ENCODE data around the gene TSC22D1.

DNA sequence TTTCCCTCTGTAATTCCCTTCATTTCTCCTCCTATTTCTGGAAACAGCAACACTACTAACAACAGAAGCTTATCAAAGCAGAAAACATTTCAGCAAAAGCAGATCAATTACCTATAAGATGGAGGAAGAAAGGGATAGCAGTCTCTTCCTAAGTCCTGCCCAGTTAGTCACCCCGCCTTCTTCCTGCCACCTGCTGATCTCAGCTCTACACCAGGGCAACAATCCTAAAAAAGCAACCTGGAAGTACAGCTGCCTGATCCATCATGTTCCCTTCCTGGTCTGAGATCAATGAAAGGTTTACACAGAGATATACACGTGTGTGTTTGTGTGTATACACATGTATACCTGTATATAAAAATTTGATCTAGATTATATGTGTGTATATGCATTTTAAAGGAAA lies 59.4 kb downstream of the TSC22D1 start:
- TF ChIP-seq, protein P1, sequence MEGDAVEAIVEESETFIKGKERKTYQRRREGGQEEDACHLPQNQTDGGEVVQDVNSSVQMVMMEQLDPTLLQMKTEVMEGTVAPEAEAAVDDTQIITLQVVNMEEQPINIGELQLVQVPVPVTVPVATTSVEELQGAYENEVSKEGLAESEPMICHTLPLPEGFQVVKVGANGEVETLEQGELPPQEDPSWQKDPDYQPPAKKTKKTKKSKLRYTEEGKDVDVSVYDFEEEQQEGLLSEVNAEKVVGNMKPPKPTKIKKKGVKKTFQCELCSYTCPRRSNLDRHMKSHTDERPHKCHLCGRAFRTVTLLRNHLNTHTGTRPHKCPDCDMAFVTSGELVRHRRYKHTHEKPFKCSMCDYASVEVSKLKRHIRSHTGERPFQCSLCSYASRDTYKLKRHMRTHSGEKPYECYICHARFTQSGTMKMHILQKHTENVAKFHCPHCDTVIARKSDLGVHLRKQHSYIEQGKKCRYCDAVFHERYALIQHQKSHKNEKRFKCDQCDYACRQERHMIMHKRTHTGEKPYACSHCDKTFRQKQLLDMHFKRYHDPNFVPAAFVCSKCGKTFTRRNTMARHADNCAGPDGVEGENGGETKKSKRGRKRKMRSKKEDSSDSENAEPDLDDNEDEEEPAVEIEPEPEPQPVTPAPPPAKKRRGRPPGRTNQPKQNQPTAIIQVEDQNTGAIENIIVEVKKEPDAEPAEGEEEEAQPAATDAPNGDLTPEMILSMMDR (IDR thresholded peaks at IDR 0.05; ENCODE audit: low read length) = no peak
- TF ChIP-seq EZH2 (optimal IDR thresholded peaks at IDR 0.05; ENCODE audit: low read depth, low read length) (no peak), EZH2phosphoT487 (IDR thresholded peaks at IDR 0.05; ENCODE audit: low read length) (no peak)

Data from MM.1S (cell line).